ENCODE results near the gene IGF2.

DNA sequence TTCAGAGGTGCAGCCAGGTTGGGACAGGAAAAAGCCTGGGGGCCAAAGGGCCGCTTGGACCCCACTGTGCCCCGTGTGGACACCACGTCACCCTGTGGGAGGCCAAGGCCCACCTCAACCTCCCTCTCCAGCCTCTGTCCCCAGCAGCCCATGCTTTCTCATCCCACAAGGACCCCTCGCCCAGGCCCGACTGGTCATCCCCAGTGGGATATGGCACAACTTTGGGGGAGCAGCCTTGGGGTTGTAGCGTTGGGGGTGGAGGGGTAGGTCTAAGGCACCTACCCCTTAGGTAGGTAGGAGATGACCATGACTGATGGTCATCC is 44.0 kb downstream of the IGF2 start:
- TF ChIP-seq CTCF (IDR thresholded peaks at IDR 0.05) (no peak), ZFX (IDR thresholded peaks at IDR 0.05; ENCODE audit: borderline replicate concordance) (no peak)

Data from 22Rv1 (cell line).